WTC11 (cell line): ENCODE data around the gene MIR17HG.

ENCODE experiments used
- AR ChIP-seq: fragments of 250-450 bp; sonication (Bioruptor Pico); IDR thresholded peaks from 2 replicates; pipeline ENCODE4 v1.9.0; 2021; ENCODE audit warnings: mild to moderate bottlenecking
- CTCF ChIP-seq: fragments of 200-600 bp; IDR thresholded peaks from 2 replicates; pipeline ENCODE4 v1.8.0; 2022; ENCODE audit warnings: antibody characterized with exemption
- FOXP1 ChIP-seq: sonication (generic); formaldehyde crosslinking; IDR thresholded peaks from 2 replicates; pipeline ENCODE4 v1.8.0; 2022; ENCODE audit warnings: missing genetic modification reagents, mild to moderate bottlenecking, moderate library complexity, borderline replicate concordance
- SP1 ChIP-seq: sonication (generic); formaldehyde crosslinking; conservative IDR thresholded peaks from 2 replicates; pipeline ENCODE4 v1.8.1; 2022; ENCODE audit warnings: missing genetic modification reagents
- ZNF121 ChIP-seq: sonication (generic); formaldehyde crosslinking; IDR thresholded peaks from 2 replicates; pipeline ENCODE4 v1.8.0; 2023; ENCODE audit warnings: missing genetic modification reagents

- TF ChIP-seq FOXP1 (CRISPR knock-in tag) (no peak), ZNF121 (CRISPR knock-in tag) (no peak), SP1 (CRISPR knock-in tag) (no peak), CTCF (no peak), AR (CRISPR knock-in tag) (no peak; the same call in 1 of the 2 replicates)
Observed at GRCh38 chr13:91355826-91356710, 8.6 kb downstream of the MIR17HG start.
